HL-60 (cell line): ENCODE results near the gene TMEM87B.

ENCODE experiments used
- DNase-seq, 2 experiments: peaks; one replicate each; pipeline ENCODE4 v3.0.0-alpha.2; 2010 to 2020; ENCODE audit warnings: low read depth in 1 of 2, low spot score in 1 of 2
- H3K27ac ChIP-seq: fragments of 250-450 bp; sonication (Bioruptor Pico); replicated peaks from 2 replicates; pipeline ENCODE4 v1.5.1; 2020; ENCODE audit warnings: mild to moderate bottlenecking, moderate library complexity
- H3K27me3 ChIP-seq: fragments of 250-450 bp; sonication (Bioruptor Pico); 2 replicates; pipeline ENCODE4 v1.5.1; 2021; ENCODE audit warnings: mild to moderate bottlenecking, moderate library complexity; ENCODE audit not compliant: insufficient read depth, poor library complexity, severe bottlenecking
- H3K4me3 ChIP-seq: replicated peaks from 2 replicates; pipeline ENCODE4 v1.5.1; 2011; ENCODE audit warnings: mild to moderate bottlenecking, control low read depth, low read length; ENCODE audit not compliant: insufficient read depth
- GABPA ChIP-seq: IDR thresholded peaks from 2 replicates; pipeline ENCODE4 v1.6.1; 2012; ENCODE audit warnings: low read depth
- POLR2AphosphoS5 ChIP-seq: IDR thresholded peaks from 2 replicates; pipeline ENCODE4 v1.6.1; 2012; ENCODE audit warnings: low read depth
- SPI1 ChIP-seq: IDR thresholded peaks from 2 replicates; pipeline ENCODE4 v1.6.1; 2012; ENCODE audit warnings: low read depth, mild to moderate bottlenecking, borderline replicate concordance
- TF ChIP-seq, protein P1 (sequence below): IDR thresholded peaks from one replicate; pipeline ENCODE4 v1.5.1; 2011; ENCODE audit warnings: low read length, control low read depth, inconsistent platforms; ENCODE audit not compliant: insufficient read depth
- TF ChIP-seq, protein P2 (sequence below): IDR thresholded peaks from 2 replicates; pipeline ENCODE4 v1.6.1; 2012; ENCODE audit warnings: low read depth; ENCODE audit not compliant: insufficient replicate concordance

TMEM87B gene

DNA sequence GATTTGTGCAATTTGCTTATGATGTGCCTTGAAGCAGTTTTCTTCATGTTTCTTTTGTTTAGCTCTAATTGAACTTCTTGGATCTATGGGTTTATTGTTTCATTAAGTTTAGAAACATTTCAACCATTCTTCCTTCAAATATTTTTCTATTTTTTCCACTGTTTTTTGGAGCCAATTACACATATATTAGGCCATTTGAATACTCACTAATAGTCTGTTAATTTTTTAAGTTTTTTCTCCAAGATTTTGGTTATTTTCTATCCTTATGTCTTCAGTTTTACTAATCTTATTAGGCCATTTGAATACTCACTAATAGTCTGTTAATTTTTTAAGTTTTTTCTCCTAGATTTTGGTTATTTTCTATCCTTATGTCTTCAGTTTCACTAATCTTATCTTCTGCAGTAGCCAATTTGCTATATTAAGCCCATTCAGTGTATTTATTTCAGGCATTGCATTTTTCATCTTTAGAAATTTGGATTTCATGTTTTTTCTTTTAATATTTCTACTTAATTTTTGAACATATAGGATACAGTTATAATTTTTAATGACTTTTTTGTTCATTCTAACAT lies 9.5 kb upstream of the TMEM87B start:
- Histone ChIP-seq H3K27me3 (no peaks in the 10 kb centered on the region), H3K27ac (no peak overlapping the region), H3K4me3 (no peak overlapping the region)
- TF ChIP-seq POLR2AphosphoS5: no peak
- TF ChIP-seq GABPA: no peak
- no peak for DNase-seq

DNA sequence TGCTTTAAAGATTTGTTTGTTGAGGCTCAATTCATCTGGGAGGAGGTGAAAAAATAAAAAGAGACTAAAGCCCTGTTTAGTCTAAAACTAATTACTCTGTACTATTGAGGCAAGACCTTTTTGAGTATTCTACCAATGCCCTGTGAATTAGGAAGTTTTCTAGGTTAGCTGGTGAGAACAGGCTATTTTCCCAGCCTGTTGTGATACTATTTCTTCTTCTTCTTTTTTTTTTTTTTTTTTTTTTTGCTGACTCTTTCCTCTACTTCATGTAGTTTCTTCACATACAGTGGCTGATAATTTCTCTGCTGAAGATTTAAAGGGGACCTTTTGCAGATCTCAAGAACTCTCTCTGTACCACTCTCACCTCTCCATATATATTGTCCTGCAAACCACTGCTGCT lies 8.8 kb upstream of the TMEM87B start:
- TF ChIP-seq, protein P1, sequence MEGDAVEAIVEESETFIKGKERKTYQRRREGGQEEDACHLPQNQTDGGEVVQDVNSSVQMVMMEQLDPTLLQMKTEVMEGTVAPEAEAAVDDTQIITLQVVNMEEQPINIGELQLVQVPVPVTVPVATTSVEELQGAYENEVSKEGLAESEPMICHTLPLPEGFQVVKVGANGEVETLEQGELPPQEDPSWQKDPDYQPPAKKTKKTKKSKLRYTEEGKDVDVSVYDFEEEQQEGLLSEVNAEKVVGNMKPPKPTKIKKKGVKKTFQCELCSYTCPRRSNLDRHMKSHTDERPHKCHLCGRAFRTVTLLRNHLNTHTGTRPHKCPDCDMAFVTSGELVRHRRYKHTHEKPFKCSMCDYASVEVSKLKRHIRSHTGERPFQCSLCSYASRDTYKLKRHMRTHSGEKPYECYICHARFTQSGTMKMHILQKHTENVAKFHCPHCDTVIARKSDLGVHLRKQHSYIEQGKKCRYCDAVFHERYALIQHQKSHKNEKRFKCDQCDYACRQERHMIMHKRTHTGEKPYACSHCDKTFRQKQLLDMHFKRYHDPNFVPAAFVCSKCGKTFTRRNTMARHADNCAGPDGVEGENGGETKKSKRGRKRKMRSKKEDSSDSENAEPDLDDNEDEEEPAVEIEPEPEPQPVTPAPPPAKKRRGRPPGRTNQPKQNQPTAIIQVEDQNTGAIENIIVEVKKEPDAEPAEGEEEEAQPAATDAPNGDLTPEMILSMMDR: no peak
- TF ChIP-seq SPI1 (no peak), POLR2AphosphoS5 (no peak), GABPA (no peak)
- TF ChIP-seq, protein P2, sequence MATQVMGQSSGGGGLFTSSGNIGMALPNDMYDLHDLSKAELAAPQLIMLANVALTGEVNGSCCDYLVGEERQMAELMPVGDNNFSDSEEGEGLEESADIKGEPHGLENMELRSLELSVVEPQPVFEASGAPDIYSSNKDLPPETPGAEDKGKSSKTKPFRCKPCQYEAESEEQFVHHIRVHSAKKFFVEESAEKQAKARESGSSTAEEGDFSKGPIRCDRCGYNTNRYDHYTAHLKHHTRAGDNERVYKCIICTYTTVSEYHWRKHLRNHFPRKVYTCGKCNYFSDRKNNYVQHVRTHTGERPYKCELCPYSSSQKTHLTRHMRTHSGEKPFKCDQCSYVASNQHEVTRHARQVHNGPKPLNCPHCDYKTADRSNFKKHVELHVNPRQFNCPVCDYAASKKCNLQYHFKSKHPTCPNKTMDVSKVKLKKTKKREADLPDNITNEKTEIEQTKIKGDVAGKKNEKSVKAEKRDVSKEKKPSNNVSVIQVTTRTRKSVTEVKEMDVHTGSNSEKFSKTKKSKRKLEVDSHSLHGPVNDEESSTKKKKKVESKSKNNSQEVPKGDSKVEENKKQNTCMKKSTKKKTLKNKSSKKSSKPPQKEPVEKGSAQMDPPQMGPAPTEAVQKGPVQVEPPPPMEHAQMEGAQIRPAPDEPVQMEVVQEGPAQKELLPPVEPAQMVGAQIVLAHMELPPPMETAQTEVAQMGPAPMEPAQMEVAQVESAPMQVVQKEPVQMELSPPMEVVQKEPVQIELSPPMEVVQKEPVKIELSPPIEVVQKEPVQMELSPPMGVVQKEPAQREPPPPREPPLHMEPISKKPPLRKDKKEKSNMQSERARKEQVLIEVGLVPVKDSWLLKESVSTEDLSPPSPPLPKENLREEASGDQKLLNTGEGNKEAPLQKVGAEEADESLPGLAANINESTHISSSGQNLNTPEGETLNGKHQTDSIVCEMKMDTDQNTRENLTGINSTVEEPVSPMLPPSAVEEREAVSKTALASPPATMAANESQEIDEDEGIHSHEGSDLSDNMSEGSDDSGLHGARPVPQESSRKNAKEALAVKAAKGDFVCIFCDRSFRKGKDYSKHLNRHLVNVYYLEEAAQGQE: no peak
- H3K27ac ChIP-seq: no peak overlapping the region
- no peaks in the 10 kb centered on the region for H3K27me3 ChIP-seq
- DNase-seq: no peak
- H3K4me3 ChIP-seq: no peak overlapping the region

DNA sequence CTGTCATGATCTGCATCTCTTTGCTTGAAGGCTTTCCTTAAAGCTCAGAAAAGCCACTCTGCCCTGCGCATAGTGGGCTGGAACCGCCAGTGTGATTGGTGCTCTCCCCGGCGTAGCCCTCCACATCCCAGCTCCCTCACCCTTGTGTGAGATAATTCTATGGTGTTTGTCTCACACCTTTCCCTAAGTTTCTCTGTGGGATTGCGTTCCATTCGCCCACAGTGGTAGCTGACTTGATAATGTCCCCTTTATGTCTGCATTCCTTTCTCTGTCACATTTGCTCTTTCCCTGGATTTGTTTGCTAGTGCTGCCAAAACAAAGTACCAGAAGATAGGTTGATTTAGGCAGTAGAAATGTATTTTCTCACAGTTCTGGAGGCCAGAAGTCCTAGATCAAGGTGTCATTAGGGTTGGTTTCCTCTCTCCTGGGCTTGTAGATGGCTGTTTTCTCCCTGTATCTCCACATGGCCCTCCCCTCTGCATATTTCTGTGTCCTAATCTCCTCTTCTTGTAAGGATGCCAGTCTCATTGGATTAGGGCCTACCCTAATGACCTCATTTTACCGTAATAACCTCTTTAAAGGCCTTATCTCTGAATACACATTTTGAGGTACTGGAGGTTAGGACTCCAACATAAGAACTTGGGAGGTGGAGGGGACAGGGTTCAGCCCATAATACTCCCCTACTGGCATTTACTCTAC lies 7.4 kb upstream of the TMEM87B start:
- no peak for TF ChIP-seq POLR2AphosphoS5
- no peak for TF ChIP-seq SPI1
- TF ChIP-seq, protein P2: no peak
- no peak for TF ChIP-seq GABPA
- TF ChIP-seq, protein P1: no peak
- H3K4me3 ChIP-seq: no peak overlapping the region
- H3K27ac ChIP-seq: no peak overlapping the region
- no peaks in the 10 kb centered on the region for H3K27me3 ChIP-seq
- DNase-seq: no peak

DNA sequence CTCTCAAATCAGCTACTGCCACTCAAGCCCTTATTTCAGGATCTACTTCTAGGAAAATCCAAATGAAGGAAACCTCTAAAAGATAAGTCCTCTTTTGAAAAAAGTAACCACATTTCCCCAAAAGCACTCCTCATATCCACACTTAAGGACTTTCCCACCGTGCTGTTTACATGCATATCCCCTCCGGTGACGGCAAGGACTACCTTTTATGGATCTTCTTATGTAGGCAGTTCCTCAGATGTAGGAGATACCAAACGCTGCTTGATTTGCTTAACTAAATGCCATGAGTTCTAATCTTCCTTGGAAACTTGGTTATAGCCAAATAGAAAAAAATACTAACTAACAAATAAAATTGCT lies 6.9 kb upstream of the TMEM87B start:
- DNase-seq: no peak

DNA sequence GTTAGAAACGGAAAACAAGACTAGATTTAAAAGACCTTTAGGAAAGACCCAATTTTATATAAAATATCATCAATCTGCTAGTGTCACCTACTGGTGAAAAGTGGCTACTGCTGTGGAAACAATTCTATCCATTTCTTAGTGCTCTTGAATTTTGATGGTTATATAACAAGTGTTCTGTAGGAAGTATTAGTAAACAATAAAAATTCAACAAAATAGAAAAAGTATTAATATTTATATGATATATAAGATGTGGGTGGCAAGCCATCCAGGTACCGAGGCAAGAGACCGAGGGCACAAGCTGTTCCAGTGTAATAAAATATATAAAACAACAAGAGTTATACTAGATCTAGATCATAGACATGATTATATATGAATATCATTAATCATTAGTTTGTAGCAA lies 6.2 kb upstream of the TMEM87B start:
- no peak overlapping the region for H3K27ac ChIP-seq
- TF ChIP-seq, protein P1: peak; percentile 82
- TF ChIP-seq, protein P2: no peak
- no peaks in the 10 kb centered on the region for H3K27me3 ChIP-seq
- peak in 1 of 2 experiments; percentile 44 for DNase-seq
- H3K4me3 ChIP-seq: no peak overlapping the region

More for the DNA sequence above, 6.9 kb upstream of the TMEM87B start:
- no peaks in the 10 kb centered on the region for H3K27me3 ChIP-seq
- TF ChIP-seq POLR2AphosphoS5: no peak
- no peak overlapping the region for H3K27ac ChIP-seq
- H3K4me3 ChIP-seq: no peak overlapping the region
